Bronchial epithelial cell (primary cell): ENCODE measurements around the gene COPA. TPM values are rescaled to one million over a fixed set of nuclear protein-coding genes. Genes with fewer than 3 reads are reported as not detected.
"Not testable (repeated sequence)": the region's sequence is repeated elsewhere in the genome, so short reads cannot be mapped to it uniquely, and the experiment has no call there.

ENCODE experiments used
- DNase-seq: peaks from one replicate; pipeline ENCODE4 v3.0.0-alpha.2; 2010; ENCODE audit warnings: low read depth
- FAIRE-seq: peaks from 2 replicates; lab custom pipeline; 2011; peaks lifted over from hg19 to GRCh38; lab: Jason Lieb, UNC
- H3K27me3 ChIP-seq: 2 replicates; pipeline ENCODE4 v1.5.1; 2011; ENCODE audit warnings: low read length; ENCODE audit not compliant: control insufficient read depth, insufficient read depth
- H3K36me3 ChIP-seq: 2 replicates; pipeline ENCODE4 v1.5.1; 2011; ENCODE audit warnings: low read length; ENCODE audit not compliant: control insufficient read depth, insufficient read depth
- H3K4me3 ChIP-seq: 2 replicates; pipeline ENCODE4 v1.5.1; 2011; ENCODE audit warnings: mild to moderate bottlenecking, low read depth, low read length, control low read depth
- total RNA-seq: library from RNA; depleted of rRNA; stranded (reverse); fragments of >200 nt; gene quantifications from 2 replicates; pipeline ENCODE4 v1.2.1, GENCODE V29; 2014
- TF ChIP-seq, protein P1 (sequence below): IDR thresholded peaks from 2 replicates; pipeline ENCODE4 v1.5.1; 2011; ENCODE audit warnings: mild to moderate bottlenecking, moderate library complexity, low read length, control low read depth, inconsistent platforms; ENCODE audit not compliant: insufficient read depth, severe bottlenecking

Gene COPA
- 134 and 136 TPM in 2 replicates for total RNA-seq

DNA sequence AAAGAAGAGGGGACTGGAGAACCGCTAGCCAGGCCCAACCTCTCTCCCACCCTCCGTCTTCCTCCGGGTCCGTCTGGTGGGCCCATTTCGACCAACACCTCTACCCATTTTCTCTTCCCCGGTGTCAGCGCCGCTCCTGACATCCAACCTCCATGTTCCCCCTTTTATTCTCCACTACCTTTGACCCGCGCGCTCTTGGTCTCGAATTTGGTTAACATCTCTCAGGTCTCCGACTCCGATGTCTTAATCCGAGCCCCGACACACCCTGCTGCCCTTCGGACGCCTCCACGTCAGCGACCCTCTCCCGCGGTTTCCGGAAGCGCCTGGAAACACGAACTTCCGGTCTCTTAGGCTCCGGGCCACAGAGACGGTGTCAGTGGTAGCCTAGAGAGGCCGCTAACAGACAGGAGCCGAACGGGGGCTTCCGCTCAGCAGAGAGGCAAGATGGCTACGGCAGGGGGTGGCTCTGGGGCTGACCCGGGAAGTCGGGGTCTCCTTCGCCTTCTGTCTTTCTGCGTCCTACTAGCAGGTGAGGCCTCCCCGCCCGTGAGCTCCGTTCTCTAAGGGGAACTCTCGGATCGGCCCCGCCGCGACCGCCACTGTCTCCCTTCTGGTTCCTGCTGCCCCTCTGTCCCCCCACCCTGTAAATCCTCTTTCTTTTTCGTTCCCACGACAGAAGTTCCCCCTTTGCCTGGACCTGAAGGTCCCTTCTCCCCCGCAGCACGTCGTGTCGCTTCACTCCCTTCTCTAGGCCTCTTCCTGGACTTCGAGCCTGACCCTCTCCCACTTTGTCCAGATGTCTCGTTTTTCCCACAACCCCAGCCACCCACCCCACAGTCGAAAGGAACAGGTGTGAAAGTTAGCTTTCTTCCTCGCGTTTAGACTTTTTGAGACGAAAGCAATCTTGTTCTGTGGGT is at the start of gene COPA, which contains the start of gene NCSTN:
TSS of gene COPA (minus strand) at position 298 of the 917 bp plus-strand sequence. CDS start at position 218, 80 bp downstream.
TSS of gene NCSTN (plus strand) at position 431 of the 917 bp plus-strand sequence. CDS start at position 445, 14 bp downstream.
- TF ChIP-seq, protein P1, sequence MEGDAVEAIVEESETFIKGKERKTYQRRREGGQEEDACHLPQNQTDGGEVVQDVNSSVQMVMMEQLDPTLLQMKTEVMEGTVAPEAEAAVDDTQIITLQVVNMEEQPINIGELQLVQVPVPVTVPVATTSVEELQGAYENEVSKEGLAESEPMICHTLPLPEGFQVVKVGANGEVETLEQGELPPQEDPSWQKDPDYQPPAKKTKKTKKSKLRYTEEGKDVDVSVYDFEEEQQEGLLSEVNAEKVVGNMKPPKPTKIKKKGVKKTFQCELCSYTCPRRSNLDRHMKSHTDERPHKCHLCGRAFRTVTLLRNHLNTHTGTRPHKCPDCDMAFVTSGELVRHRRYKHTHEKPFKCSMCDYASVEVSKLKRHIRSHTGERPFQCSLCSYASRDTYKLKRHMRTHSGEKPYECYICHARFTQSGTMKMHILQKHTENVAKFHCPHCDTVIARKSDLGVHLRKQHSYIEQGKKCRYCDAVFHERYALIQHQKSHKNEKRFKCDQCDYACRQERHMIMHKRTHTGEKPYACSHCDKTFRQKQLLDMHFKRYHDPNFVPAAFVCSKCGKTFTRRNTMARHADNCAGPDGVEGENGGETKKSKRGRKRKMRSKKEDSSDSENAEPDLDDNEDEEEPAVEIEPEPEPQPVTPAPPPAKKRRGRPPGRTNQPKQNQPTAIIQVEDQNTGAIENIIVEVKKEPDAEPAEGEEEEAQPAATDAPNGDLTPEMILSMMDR: peak; percentile 21
- peak within 1 kb of the TSS; percentile 92 for H3K4me3 ChIP-seq
- H3K27me3 ChIP-seq: no peaks in the 10 kb centered on the region
- DNase-seq: peak; percentile 89
- H3K36me3 ChIP-seq: peaks cover 14% of the 10 kb centered on the region
- no peak for FAIRE-seq

DNA sequence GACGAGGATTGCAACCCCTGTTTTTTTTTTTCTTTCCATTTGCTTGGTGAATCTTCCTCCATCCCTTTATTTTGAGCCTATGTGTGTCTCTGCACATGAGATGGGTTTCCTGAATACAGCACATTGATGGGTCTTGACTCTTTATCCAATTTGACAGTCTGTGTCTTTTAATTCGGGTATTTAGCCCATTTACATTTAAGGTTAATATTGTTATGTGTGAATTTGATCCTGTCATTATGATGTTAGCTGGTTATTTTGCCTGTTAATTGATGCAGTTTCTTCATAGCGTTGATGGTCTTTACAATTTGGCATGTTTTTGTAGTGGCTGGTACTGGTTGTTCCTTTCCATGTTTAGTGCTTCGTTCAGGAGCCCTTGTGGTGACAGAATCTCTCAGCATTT is 45.4 kb upstream of the COPA start:
- H3K4me3 ChIP-seq, FAIRE-seq, H3K36me3 ChIP-seq, H3K27me3 ChIP-seq, DNase-seq: not testable (repeated sequence)

DNA sequence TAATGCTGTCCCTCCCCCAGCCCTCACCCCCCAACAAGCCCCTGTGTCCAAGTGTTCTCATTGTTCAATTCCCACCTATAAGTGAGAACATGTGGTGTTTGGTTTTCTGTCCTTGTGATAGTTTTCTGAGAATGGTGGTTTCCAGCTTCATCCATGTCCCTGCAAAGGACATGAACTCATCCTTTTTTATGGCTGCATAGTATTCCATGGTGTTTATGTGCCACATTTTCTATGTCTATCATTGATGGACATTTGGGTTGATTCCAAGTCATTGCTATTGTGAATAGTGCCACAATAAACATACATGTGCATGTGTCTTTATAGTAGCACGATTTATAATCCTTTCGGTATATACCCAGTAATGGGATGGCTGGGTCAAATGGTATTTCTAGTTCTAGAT is 41.8 kb upstream of the COPA start:
- H3K27me3 ChIP-seq, H3K4me3 ChIP-seq, DNase-seq, H3K36me3 ChIP-seq, FAIRE-seq: not testable (repeated sequence)

DNA sequence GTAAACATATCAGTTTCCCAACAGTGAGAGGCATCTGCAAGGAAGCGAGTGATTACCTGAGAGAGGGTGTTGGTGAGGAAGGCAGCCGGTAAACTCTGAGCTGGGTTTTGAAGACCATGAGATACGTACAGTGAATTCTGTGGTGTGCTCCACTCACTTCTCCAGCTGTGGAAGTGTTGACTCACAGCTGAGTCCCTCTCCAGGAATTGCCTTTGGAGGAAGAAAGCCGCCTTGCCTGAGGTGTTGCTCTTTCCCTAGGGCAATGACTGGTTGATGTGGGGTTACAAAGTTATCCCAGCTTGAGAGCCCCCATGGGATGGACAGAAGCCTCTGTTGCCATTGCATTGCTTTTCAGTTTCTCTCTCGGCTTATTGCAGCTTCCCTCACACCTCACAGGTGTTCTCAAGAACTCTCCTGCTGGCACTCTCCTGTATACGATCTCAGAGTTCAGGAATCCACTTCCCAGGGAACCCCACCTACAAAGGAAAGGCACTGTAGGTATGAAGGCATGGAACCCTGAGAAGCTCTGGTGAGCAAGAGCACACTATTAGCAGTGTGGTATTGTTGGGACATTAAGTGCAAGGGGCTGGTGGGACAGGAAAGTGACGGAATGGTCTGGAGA is 34.6 kb upstream of the COPA start:
- DNase-seq: peak; percentile 63
- Histone ChIP-seq H3K27me3 (peaks cover 3% of the 10 kb centered on the region), H3K4me3 (no peak overlapping the region), H3K36me3 (no peaks in the 10 kb centered on the region)
- TF ChIP-seq, protein P1: no peak
- FAIRE-seq: no peak

DNA sequence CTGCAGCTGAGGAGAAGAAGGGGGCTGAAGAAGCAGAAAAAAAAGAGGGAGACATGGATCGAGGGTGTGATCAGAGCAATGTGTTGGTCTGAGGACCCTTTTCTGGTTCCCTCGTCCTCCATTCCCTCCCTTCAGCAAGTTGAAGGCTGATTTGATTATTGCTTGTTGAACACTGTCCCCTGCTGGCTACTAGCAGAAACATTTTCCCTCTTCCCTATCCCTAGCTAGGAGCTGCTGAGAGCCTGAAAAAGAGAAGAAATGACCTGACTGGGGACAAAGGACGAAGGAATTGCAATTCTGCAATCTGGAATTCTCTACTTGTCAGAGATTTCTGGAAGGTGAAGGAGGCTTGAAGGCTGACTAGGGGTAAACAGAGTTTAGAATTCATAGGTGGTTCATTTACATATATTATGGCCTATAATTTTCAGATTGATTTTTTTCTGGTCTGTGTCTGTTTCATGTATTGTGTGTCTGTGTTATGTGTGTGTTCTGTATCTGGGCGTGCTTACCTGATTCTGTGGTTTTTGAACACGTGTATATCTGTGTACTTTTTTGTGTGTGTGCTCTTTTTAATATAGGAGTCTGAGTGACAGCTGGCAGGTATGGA is 33.6 kb upstream of the COPA start:
- Histone ChIP-seq H3K36me3 (no peaks in the 10 kb centered on the region), H3K4me3 (no peak overlapping the region), H3K27me3 (peaks cover 3% of the 10 kb centered on the region)
- peak; percentile 64 for DNase-seq
- FAIRE-seq: no peak
- TF ChIP-seq, protein P1: peak; percentile 91

DNA sequence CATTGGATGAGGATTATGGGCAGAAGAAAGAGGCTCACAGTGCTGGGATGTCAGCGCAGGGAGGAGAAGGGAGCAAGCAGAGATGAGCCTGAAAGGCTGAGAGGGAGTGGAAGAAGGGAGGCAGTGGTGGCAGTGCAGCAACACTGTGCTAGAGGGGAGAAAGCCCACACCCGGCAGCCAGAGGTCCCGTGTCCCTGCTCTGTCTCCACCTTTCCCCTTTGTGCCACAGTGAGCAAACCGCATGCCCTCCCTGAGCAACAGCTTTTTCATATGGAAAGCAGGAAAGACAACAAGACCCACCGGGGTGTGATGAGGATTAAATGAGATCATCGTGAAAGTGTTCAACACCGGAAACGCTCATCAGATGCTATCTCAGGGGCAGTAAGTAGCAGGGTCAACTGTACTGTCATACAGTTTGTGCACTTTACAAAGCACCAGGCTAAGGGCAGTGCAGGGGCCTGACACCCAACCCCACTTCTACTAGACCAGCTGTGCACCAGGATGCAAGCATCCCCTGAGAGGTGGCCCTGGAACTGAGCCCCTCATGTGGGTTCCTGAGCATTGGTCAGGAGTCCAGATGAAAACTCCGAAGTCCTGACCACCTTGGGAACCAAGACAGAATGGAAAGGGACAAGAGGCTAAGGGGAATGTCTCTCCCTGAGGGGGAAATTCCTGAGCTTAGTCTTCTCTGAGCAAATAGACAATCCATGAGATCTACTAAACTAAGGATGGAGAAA is 32.9 kb upstream of the COPA start:
- H3K27me3 ChIP-seq: peaks cover 3% of the 10 kb centered on the region
- DNase-seq (no peak), FAIRE-seq (peak; percentile 82)
- TF ChIP-seq, protein P1: no peak
- H3K4me3 ChIP-seq: no peak overlapping the region
- H3K36me3 ChIP-seq: no peaks in the 10 kb centered on the region
